WTC11 (cell line): Measurements from ENCODE around the gene ASCC1. TPM values are rescaled to one million over a fixed set of nuclear protein-coding genes. Genes with fewer than 3 reads are reported as not detected.

Experiments
- ATAC-seq: fragments of 200-7000 bp; cut with Tn5 transposase; 2 replicates; pipeline ENCODE4 v1.10.0; 2021; ENCODE audit warnings: mild to moderate bottlenecking, moderate library complexity
- CTCF ChIA-PET: fragments of 300-600 bp; sonication (Branson Sonifier 250); formaldehyde crosslinking; loops from one replicate; lab custom pipeline; 2021; ENCODE audit warnings: antibody characterized with exemption; lab: Charles Lee
- POLR2A ChIA-PET: fragments of 350-600 bp; sonication (Branson Sonifier 250); formaldehyde crosslinking; loops from one replicate; lab custom pipeline; 2021; ENCODE audit warnings: antibody characterized with exemption; lab: Charles Lee
- DNase-seq: peaks from one replicate; pipeline ENCODE4 v3.0.0; 2021; ENCODE audit warnings: low spot score
- H3K27ac Mint-ChIP-seq: 2 replicates; pipeline ENCODE4 v1.8.0; 2021; ENCODE audit warnings: mixed read lengths
- H3K27me3 Mint-ChIP-seq: 2 replicates; pipeline ENCODE4 v1.8.0; 2021; ENCODE audit warnings: low read depth, mild to moderate bottlenecking, moderate library complexity, mixed read lengths
- H3K36me3 Mint-ChIP-seq: 2 replicates; pipeline ENCODE4 v1.8.0; 2021; ENCODE audit warnings: mixed read lengths
- H3K4me1 Mint-ChIP-seq: 2 replicates; pipeline ENCODE4 v1.8.0; 2022; ENCODE audit warnings: mixed read lengths
- H3K4me3 Mint-ChIP-seq: 2 replicates; pipeline ENCODE4 v1.8.0; 2021; ENCODE audit warnings: mild to moderate bottlenecking, moderate library complexity, mixed read lengths
- H3K9me3 Mint-ChIP-seq: 2 replicates; pipeline ENCODE4 v1.8.0; 2021; ENCODE audit warnings: mixed read lengths
- ATF1 ChIP-seq: sonication (generic); formaldehyde crosslinking; IDR thresholded peaks from 2 replicates; pipeline ENCODE4 v1.8.1; 2023; ENCODE audit warnings: mild to moderate bottlenecking, moderate library complexity, missing genetic modification reagents
- ATF6 ChIP-seq: sonication (generic); formaldehyde crosslinking; IDR thresholded peaks from 2 replicates; pipeline ENCODE4 v1.8.1; 2023; ENCODE audit warnings: mild to moderate bottlenecking, missing genetic modification reagents
- CREB1 ChIP-seq: sonication (generic); formaldehyde crosslinking; IDR thresholded peaks from 2 replicates; pipeline ENCODE4 v1.8.0; 2023; ENCODE audit warnings: mild to moderate bottlenecking, missing genetic modification reagents
- HMGA2 ChIP-seq: fragments of 250-450 bp; sonication (Bioruptor Pico); IDR thresholded peaks from 2 replicates; pipeline ENCODE4 v1.4.0; 2021; ENCODE audit warnings: mild to moderate bottlenecking, moderate library complexity
- HMGXB4 ChIP-seq: sonication (generic); formaldehyde crosslinking; IDR thresholded peaks from 2 replicates; pipeline ENCODE4 v1.8.1; 2023; ENCODE audit warnings: mild to moderate bottlenecking, moderate library complexity, missing genetic modification reagents
- NFATC4 ChIP-seq: fragments of 250-450 bp; sonication (Bioruptor Pico); IDR thresholded peaks from 2 replicates; pipeline ENCODE4 v1.9.0; 2021; ENCODE audit warnings: mild to moderate bottlenecking
- PRRX2 ChIP-seq: fragments of 250-450 bp; sonication (Bioruptor Pico); IDR thresholded peaks from 2 replicates; pipeline ENCODE4 v1.8.0; 2021; ENCODE audit warnings: mild to moderate bottlenecking
- SP1 ChIP-seq: sonication (generic); formaldehyde crosslinking; conservative IDR thresholded peaks from 2 replicates; pipeline ENCODE4 v1.8.1; 2022; ENCODE audit warnings: missing genetic modification reagents
- TEAD4 ChIP-seq: sonication (generic); formaldehyde crosslinking; IDR thresholded peaks from 2 replicates; pipeline ENCODE4 v1.8.0; 2022; ENCODE audit warnings: mild to moderate bottlenecking, missing genetic modification reagents
- USF1 ChIP-seq: sonication (generic); formaldehyde crosslinking; IDR thresholded peaks from 2 replicates; pipeline ENCODE4 v1.8.0; 2022; ENCODE audit warnings: mild to moderate bottlenecking, missing genetic modification reagents
- ZNF138 ChIP-seq: sonication (generic); formaldehyde crosslinking; conservative IDR thresholded peaks from 2 replicates; pipeline ENCODE4 v1.8.1; 2022; ENCODE audit warnings: mild to moderate bottlenecking, moderate library complexity, missing genetic modification reagents
- ZNF219 ChIP-seq: sonication (generic); formaldehyde crosslinking; IDR thresholded peaks from 2 replicates; pipeline ENCODE4 v1.8.0; 2023; ENCODE audit warnings: missing genetic modification reagents, mild to moderate bottlenecking, borderline replicate concordance
- ZNF532 ChIP-seq: fragments of 250-450 bp; sonication (Bioruptor Pico); IDR thresholded peaks from 2 replicates; pipeline ENCODE4 v1.9.0; 2021; ENCODE audit warnings: mild to moderate bottlenecking, borderline replicate concordance
- ZSCAN18 ChIP-seq: fragments of 250-450 bp; sonication (Bioruptor Pico); IDR thresholded peaks from 2 replicates; pipeline ENCODE4 v2.1.2; 2022; ENCODE audit warnings: mild to moderate bottlenecking, moderate library complexity
- total RNA-seq: library from RNA; stranded (reverse); gene quantifications from 3 replicates; pipeline ENCODE4 v1.2.3, GENCODE V29; 2021

Gene ASCC1
- total RNA-seq, 1 experiment from 2014 or later: 30.4 TPM

- TF ChIP-seq ZNF532 (CRISPR knock-in tag): no peak
- TF ChIP-seq ZNF219 (CRISPR knock-in tag): no peak
- TF ChIP-seq ATF1: no peak
- TF ChIP-seq ZNF138 (CRISPR knock-in tag): no peak
- no peak for TF ChIP-seq NFATC4
- no peak for TF ChIP-seq ATF6 (CRISPR knock-in tag)
- no peak for TF ChIP-seq ZSCAN18 (CRISPR knock-in tag)
- TF ChIP-seq CREB1: no peak
- TF ChIP-seq USF1 (CRISPR knock-in tag): 0 out of 2 replicates have a peak, but pooled peaks have one; percentile 1
- TF ChIP-seq HMGXB4: 0 out of 2 replicates have a peak, but pooled peaks have one; percentile 11
- no peak for TF ChIP-seq TEAD4 (CRISPR knock-in tag)
- no peak for TF ChIP-seq SP1 (CRISPR knock-in tag)
- TF ChIP-seq HMGA2 (CRISPR knock-in tag): no peak
- TF ChIP-seq PRRX2 (CRISPR knock-in tag): no peak
- Mint-ChIP-seq H3K9me3 (no peaks in the 10 kb centered on the region), H3K36me3 (no peaks in the 10 kb centered on the region), H3K27ac (no peak within 1 kb of the TSS), H3K4me1 (peaks cover 24% of the 10 kb centered on the region), H3K4me3 (peak within 1 kb of the TSS; percentile 82), H3K27me3 (peaks cover 55% of the 10 kb centered on the region)
- DNase-seq (peak; percentile 40), ATAC-seq (peak; percentile 8)
- CTCF ChIA-PET: interaction anchor here (0.5 to 3.8 kb wide), 15 partner anchors 18 to 479 kb away, joined by 3 to 32 read pairs (median 4); no protein-coding TSS in a partner anchor
- POLR2A ChIA-PET: interaction anchor here (0.5 to 1.7 kb wide), 6 partner anchors 127 to 224 kb away, joined by 3 to 8 read pairs (median 6); partner anchors contain the start of genes ANAPC16, ASCC1 and DDIT4
Observed at GRCh38 chr10:72087969-72088888, 127.8 kb downstream of the ASCC1 start, which contains the start of gene SPOCK2. Gene SPOCK2, minus strand, starts transcription at chr10:72088551. Its CDS starts 223 bp downstream, at chr10:72088328.
